Duodenal mucosa (tissue), 2 donors: ENCODE results near the gene LRRC8D.

ENCODE experiments used
- H3K27ac ChIP-seq: one replicate; pipeline ENCODE4 v1.7.0; 2013; ENCODE audit warnings: low read depth, low read length
- H3K27me3 ChIP-seq, 2 donors: one replicate each; pipeline ENCODE4 v1.7.0; 2013; ENCODE audit warnings: low read length in 2 of 2, control low read depth in 1 of 2; ENCODE audit not compliant: insufficient read depth in 2 of 2, control insufficient read depth in 1 of 2
- H3K36me3 ChIP-seq, 2 donors: one replicate each; pipeline ENCODE4 v1.7.0; 2013; ENCODE audit warnings: low read length in 2 of 2, control low read depth in 1 of 2; ENCODE audit not compliant: insufficient read depth in 2 of 2, control insufficient read depth in 1 of 2
- H3K4me1 ChIP-seq, 2 donors: one replicate each; pipeline ENCODE4 v1.7.0; 2013; ENCODE audit warnings: low read length in 2 of 2, control low read depth in 1 of 2; ENCODE audit not compliant: insufficient read depth in 2 of 2, control insufficient read depth in 1 of 2
- H3K4me3 ChIP-seq, 2 donors: one replicate each; pipeline ENCODE4 v1.7.0; 2013; ENCODE audit warnings: low read length in 2 of 2, low read depth in 1 of 2
- H3K9ac ChIP-seq, 2 donors: one replicate each; pipeline ENCODE4 v1.7.0; 2013; ENCODE audit warnings: low read length in 2 of 2, low read depth in 1 of 2
- H3K9me3 ChIP-seq, 2 donors: one replicate each; pipeline ENCODE4 v1.7.0; 2013; ENCODE audit warnings: low read length in 2 of 2, control low read depth in 1 of 2; ENCODE audit not compliant: control insufficient read depth in 1 of 2

The LRRC8D gene

DNA sequence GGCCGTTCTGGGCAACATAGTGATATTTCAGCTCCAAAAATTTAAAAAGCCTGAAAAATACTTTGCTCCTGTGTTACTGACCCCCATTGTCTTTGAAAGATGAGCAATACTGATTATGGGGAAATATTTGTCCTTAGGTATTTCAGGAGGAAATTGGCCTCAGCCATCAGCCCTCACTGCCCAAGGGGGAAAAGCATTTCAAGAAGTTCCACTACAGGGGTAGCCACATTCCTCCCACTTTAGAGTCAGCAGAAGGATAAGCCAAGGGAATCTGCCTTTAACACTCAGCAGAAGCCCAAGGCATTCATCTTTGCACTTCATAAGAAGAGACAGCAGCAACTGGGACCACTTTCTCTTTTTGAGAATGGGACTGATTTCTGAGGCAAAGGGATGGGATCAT lies 133.6 kb downstream of the LRRC8D start:
- Histone ChIP-seq H3K27ac (no peak overlapping the region), H3K9ac (no peak overlapping the region), H3K9me3 (no peaks in the 10 kb centered on the region), H3K36me3 (no peaks in the 10 kb centered on the region), H3K4me1 (peaks cover 6% of the 10 kb centered on the region in 2 donors), H3K4me3 (no peak overlapping the region), H3K27me3 (no peaks in the 10 kb centered on the region)

DNA sequence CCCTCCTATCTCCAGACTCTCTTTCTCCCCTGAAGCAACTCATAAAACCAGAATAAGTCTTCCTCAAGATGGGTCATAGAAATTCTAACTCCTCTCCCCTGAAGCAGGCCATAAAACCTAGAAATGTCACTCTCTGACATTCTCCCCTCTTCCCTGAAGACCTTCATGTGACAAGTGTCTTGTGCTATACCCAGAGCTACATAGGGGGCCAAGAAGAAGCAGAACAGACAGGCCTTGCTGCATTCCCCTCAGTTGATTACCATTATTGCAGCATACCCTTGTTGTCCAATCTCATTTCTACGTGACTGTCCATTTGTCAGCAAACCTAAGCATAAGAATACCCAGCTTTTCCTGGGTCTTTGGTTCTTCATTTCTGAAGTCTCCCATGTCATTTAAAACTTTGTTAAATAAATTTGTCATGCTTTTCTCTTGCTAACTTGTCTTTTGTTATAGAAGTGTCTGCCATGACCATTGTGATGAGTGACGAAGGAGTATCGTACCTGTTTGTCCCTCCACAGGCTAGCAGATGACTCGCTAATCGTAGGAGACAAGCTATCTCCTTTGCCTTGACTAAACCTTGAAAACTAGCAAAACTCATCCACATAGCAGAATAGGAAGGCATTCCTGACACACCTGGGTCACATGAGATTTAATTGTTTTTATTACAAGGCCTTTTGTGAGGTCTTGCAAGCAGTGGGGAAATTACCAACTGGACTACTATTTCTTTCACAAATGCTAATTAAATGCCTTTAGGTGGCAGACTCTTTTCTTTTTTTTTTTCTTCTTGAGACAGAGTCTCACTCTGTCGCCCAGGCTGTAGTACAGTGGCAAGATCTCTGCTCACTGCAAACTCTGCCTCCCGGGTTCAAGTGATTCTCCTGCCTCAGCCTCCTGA lies 134.7 kb downstream of the LRRC8D start:
- H3K9me3 ChIP-seq, result no peaks in the 10 kb centered on the region
- H3K36me3 ChIP-seq, result no peaks in the 10 kb centered on the region
- no peaks in the 10 kb centered on the region for H3K27me3 ChIP-seq
- no peak overlapping the region for H3K4me3 ChIP-seq
- no peak overlapping the region for H3K9ac ChIP-seq
- H3K27ac ChIP-seq, result no peak overlapping the region
- peaks cover 0 to 4% of the 10 kb centered on the region in 2 donors for H3K4me1 ChIP-seq

DNA sequence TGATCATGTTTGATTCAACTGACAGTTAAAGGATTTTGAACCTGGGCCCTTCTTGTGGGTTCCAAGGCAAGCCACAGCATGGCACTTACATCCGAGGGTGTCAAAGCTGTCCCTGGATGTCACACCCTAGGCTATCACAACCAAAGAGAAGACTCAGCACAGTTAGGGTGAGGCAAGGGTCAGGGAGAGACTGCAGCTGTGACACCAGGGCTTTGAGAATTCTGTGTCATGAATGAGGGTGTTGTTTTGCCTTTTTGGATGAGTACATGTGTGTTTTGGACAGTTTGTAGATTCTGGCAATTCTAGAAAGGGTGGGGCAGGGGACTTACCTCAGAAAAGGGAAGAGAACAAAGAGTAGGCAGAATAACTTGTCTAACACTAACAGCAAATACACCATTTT lies 136.3 kb downstream of the LRRC8D start:
- Histone ChIP-seq H3K4me3 (no peak overlapping the region), H3K27ac (no peak overlapping the region), H3K9me3 (no peaks in the 10 kb centered on the region), H3K9ac (no peak overlapping the region), H3K36me3 (no peaks in the 10 kb centered on the region), H3K27me3 (no peaks in the 10 kb centered on the region), H3K4me1 (peaks cover 0 to 3% of the 10 kb centered on the region in 2 donors)

DNA sequence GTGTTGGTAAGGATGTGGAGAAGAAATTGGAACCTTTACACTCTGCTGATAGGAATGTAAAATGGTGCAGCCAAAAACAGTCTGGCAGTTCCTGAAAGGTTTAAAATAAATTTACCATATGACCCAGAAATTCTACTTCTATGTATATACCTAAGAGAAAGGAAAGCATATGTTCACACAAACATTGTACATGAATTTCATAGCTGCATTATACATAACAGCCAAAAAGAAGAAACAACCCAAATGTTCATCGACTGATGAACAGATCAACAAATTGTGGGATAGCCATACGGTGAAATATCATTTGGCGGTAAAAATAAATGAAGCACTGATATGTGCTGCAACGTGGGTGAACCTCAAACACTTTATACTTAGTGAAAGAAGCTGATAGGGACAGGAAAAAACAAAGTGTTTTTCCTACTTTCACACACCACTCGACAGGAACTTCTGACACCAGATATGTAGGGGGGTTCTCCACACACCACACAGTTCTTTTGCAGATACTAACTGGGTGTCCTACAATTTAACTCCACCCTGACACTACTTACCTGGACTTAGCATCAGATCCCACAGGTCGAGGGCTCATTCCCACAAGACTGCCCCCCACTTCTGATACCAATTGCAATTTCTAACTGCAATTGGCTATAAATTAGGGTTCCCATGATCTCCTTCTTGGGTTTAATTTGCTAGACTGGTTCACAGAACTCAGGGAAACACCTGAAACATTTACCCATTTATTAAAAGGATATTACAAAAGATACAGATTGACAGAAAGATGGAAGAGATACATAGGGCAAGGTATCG lies 138.2 kb downstream of the LRRC8D start:
- no peak overlapping the region for H3K4me3 ChIP-seq
- no peak overlapping the region for H3K9ac ChIP-seq
- H3K9me3 ChIP-seq, result no peaks in the 10 kb centered on the region
- no peaks in the 10 kb centered on the region for H3K36me3 ChIP-seq
- peaks cover 0 to 3% of the 10 kb centered on the region in 2 donors for H3K4me1 ChIP-seq
- H3K27ac ChIP-seq, result no peak overlapping the region
- no peaks in the 10 kb centered on the region for H3K27me3 ChIP-seq

DNA sequence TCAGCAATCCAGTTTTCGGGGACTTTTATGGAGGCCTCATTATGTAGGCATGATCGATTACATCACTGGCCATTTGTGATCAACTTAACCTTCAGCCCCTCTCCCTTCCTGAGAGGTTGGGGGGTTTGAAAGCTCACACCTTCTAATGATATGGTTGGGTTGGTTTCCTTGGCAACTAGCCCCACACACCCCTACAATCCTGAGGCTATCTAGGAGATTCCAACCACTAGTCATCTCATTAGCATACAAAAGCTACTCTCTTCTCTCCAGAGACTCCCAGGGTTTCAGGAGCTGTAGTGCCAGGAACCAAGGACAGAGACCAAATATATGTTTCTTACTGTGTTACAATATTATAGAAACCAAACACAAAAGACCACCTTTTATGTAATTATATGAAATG lies 138.9 kb downstream of the LRRC8D start:
- Histone ChIP-seq H3K36me3 (no peaks in the 10 kb centered on the region), H3K27ac (no peak overlapping the region), H3K27me3 (no peaks in the 10 kb centered on the region), H3K9me3 (no peaks in the 10 kb centered on the region), H3K4me3 (no peak overlapping the region), H3K9ac (no peak overlapping the region), H3K4me1 (peaks cover 0 to 3% of the 10 kb centered on the region in 2 donors)

DNA sequence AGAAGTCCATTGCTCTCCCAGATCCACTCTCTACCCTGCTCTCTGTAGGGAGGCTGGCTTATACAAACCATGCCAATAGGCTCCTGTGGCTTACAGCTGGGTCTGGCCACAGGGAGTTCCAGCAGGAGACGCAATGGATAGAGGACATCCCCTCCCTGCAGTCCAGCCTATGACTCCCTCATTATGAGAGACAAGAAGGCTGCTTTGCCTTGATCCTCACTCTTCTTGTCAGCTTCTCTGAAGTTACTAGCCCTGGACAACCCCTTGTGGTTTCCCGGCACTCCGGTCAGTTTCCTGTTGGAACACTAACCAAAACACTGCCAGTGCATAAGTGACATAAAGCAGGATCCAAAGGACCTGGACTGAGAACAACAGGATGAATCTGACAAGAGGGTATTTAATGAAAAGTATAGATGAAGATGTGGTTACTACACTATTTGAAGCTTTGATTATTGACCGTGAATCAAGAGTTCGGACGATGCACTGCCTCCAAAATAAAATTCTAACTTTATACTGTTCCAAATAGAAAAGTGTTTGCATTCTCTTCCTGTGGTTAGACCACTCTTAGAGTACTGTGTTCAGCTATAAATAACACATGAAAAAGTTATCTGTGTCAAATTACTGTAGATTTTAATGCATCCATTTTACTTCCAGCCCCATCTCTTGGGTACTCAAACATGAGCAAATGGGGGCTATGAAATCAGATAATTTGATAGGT lies 141.4 kb downstream of the LRRC8D start:
- Histone ChIP-seq H3K9me3 (no peaks in the 10 kb centered on the region), H3K27me3 (no peaks in the 10 kb centered on the region), H3K9ac (no peak overlapping the region), H3K4me1 (peaks cover 0 to under 1% of the 10 kb centered on the region in 2 donors), H3K4me3 (no peak overlapping the region), H3K27ac (no peak overlapping the region), H3K36me3 (no peaks in the 10 kb centered on the region)

DNA sequence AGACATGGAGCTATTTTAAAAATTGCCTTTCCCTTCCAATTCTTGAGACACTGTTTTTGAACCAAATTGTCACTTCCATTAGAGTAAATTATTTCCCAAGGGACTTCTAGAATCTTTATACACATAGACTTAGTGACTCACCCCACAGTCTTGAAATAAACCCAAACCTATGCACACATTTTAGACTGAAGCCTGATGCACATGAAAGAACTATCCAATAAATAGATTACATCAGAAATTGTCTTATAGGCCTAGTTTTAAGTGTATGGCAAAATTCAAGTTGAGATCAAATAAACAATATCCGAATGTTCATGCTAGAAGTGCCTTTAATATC lies 141.9 kb downstream of the LRRC8D start:
- Histone ChIP-seq H3K36me3 (no peaks in the 10 kb centered on the region), H3K27ac (no peak overlapping the region), H3K4me1 (no peaks in the 10 kb centered on the region), H3K27me3 (no peaks in the 10 kb centered on the region), H3K9me3 (no peaks in the 10 kb centered on the region), H3K4me3 (no peak overlapping the region), H3K9ac (no peak overlapping the region)

DNA sequence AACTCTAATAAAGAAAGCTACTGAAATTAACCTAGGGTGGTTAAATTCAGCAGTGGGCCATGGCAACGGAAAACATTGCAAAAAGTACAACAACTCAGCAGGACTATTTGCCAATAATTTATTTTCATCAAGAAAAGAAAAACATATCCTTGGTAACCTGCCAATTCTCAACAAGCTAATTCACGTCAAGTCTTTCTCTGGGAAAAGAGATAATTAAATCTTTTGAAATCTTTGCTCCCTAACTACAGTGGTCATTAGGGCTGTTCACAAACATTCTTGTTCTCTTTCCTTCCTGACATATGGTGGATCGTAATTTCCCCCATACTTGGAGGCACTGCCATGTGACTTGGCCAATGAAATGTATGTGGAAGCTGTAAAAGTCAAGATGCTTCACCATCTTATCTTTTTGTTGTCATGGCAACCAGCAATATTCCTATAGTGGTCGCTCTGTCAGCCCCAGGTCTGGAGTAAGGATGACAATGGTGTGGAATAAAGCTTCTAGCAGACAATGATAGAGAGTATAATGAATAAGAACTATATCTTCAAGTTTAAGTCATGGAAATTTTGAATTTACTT lies 144.4 kb downstream of the LRRC8D start:
- Histone ChIP-seq H3K27me3 (no peaks in the 10 kb centered on the region), H3K4me3 (no peak overlapping the region), H3K4me1 (no peaks in the 10 kb centered on the region), H3K9ac (no peak overlapping the region), H3K36me3 (no peaks in the 10 kb centered on the region), H3K9me3 (no peaks in the 10 kb centered on the region), H3K27ac (no peak overlapping the region)

DNA sequence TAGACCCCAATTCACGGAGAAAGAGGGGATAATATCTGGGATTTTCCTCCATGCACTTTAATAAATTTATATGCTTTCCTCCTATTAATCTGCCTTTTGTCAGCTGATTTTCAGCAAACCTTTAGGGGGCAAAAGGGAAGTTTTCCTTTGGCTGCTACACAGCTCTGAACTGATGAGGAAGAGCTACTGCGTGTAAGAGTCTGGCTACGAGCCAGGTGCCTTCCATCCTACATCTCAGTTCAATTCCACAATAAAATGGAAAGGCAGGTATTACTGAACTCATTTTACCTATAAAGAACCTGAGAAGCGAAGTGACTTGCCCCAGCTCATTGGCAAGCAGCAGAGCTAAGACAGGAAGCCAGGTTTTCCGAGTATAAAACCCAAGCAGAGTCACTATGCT lies 145.8 kb downstream of the LRRC8D start:
- Histone ChIP-seq H3K4me1 (no peaks in the 10 kb centered on the region), H3K27me3 (no peaks in the 10 kb centered on the region), H3K9ac (no peak overlapping the region), H3K27ac (no peak overlapping the region), H3K4me3 (no peak overlapping the region), H3K9me3 (no peaks in the 10 kb centered on the region), H3K36me3 (no peaks in the 10 kb centered on the region)
